Endodermal cell (in vitro differentiated cells): ENCODE data around the gene CADM3. TPM values are rescaled to one million over a fixed set of nuclear protein-coding genes. Genes with fewer than 3 reads are reported as not detected.

Experiments
- DNase-seq: peaks from one replicate; pipeline ENCODE4 v3.0.0-alpha.2; 2017
- H3K27ac ChIP-seq: 2 replicates; pipeline ENCODE4 v1.5.1; 2013; ENCODE audit warnings: mild to moderate bottlenecking, low read depth, low read length, moderate library complexity
- H3K27me3 ChIP-seq: 2 replicates; pipeline ENCODE4 v1.6.1; 2013; ENCODE audit warnings: mild to moderate bottlenecking, low read length, moderate library complexity; ENCODE audit not compliant: insufficient read depth, control insufficient read depth, poor library complexity, severe bottlenecking
- H3K36me3 ChIP-seq: 2 replicates; pipeline ENCODE4 v1.7.0; 2013; ENCODE audit warnings: mild to moderate bottlenecking, low read length, moderate library complexity; ENCODE audit not compliant: control insufficient read depth, insufficient read depth
- H3K4me1 ChIP-seq: one replicate; pipeline ENCODE4 v1.7.0; 2013; ENCODE audit warnings: low read length; ENCODE audit not compliant: control insufficient read depth, insufficient read depth
- H3K4me3 ChIP-seq: 2 replicates; pipeline ENCODE4 v1.5.1; 2013; ENCODE audit warnings: mild to moderate bottlenecking, low read length, moderate library complexity
- H3K9ac ChIP-seq: 2 replicates; pipeline ENCODE4 v1.6.1; 2013; ENCODE audit warnings: mild to moderate bottlenecking, low read length, moderate library complexity; ENCODE audit not compliant: poor library complexity, severe bottlenecking; ENCODE audit errors: extremely low read depth
- H3K9me3 ChIP-seq: 2 replicates; pipeline ENCODE4 v1.6.1; 2013; ENCODE audit warnings: mild to moderate bottlenecking, low read length, moderate library complexity; ENCODE audit not compliant: control insufficient read depth
- H3K27ac Mint-ChIP-seq: 2 replicates; pipeline ENCODE4 v1.8.0; 2020; ENCODE audit warnings: mixed read lengths
- H3K27me3 Mint-ChIP-seq: 2 replicates; pipeline ENCODE4 v1.8.0; 2021; ENCODE audit warnings: mild to moderate bottlenecking, mixed read lengths; ENCODE audit not compliant: insufficient read depth
- H3K36me3 Mint-ChIP-seq: 2 replicates; pipeline ENCODE4 v1.8.0; 2020; ENCODE audit warnings: low read depth, mixed read lengths
- H3K4me1 Mint-ChIP-seq: 2 replicates; pipeline ENCODE4 v1.8.0; 2020; ENCODE audit warnings: mixed read lengths
- H3K4me3 Mint-ChIP-seq: 2 replicates; pipeline ENCODE4 v1.8.0; 2020; ENCODE audit warnings: mild to moderate bottlenecking, moderate library complexity, mixed read lengths
- H3K9me3 Mint-ChIP-seq: 2 replicates; pipeline ENCODE4 v1.8.0; 2020; ENCODE audit warnings: mild to moderate bottlenecking, mixed read lengths
- CTCF ChIP-seq: fragments of 200-600 bp; sonication (generic); conservative IDR thresholded peaks from 2 replicates; pipeline ENCODE4 v1.5.0; 2021; ENCODE audit warnings: antibody characterized with exemption, mild to moderate bottlenecking
- WGBS, 2 experiments: methylation state at CpG; one replicate each; pipeline versions ENCODE4 v1.1.5 to v1.1.7; 2013; ENCODE audit warnings: missing lambda C conversion rate in 2 of 2, mixed read lengths in 1 of 2; ENCODE audit not compliant: insufficient coverage in 1 of 2, insufficient read length in 1 of 2; 5-methylcytosine and 5-hydroxymethylcytosine counted together
- total RNA-seq, 2 donors: library from RNA; stranded (reverse); fragmentation: NEBNext Ultra II Directional in 1 of 2; extraction: Animal tissue kit (Norgen Biotek cat#: 25700) in 1 of 2; gene quantifications; 2 replicates in 1 of 2; 3 replicates in 1 of 2; pipeline ENCODE4 v1.2.1, GENCODE V29; 2021

Gene CADM3
- total RNA-seq, 2 donors from 2014 or later: 2.4 to 4.0 TPM

DNA sequence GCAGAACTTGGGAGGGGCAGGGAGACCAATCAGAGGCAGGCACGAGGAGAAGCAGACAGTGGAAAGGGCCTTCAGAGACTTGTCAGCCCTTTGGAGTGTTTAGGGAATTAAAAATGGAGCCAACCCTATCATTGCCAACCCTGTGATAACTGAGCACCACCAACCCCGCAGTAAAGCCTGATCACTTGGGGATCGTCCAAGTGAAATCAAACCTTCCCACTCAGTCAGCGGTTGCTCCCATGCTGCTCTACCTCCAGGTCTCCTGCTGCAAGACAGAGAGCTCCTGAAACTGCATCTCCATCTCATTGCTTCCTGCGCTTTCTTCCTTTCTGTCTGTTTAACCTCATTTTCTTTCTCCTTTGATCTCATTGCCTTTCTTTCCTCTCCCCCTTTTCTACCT, 28.5 kb downstream of the CADM3 start:
- H3K27ac Mint-ChIP-seq: no peak overlapping the region
- Histone ChIP-seq H3K4me1 (no peaks in the 10 kb centered on the region), H3K9me3 (no peaks in the 10 kb centered on the region), H3K4me3 (no peak overlapping the region), H3K27me3 (no peaks in the 10 kb centered on the region), H3K36me3 (no peaks in the 10 kb centered on the region), H3K9ac (no peak overlapping the region), H3K27ac (no peak overlapping the region)
- no peak for DNase-seq
- WGBS, 2 experiments: 86 to 94% methylated on average over 4 to 5 of the region's 5 CpGs
- no peaks in the 10 kb centered on the region for H3K27me3 Mint-ChIP-seq
- no peaks in the 10 kb centered on the region for H3K9me3 Mint-ChIP-seq
- peaks cover 3% of the 10 kb centered on the region for H3K4me1 Mint-ChIP-seq
- TF ChIP-seq CTCF: no peak
- no peaks in the 10 kb centered on the region for H3K36me3 Mint-ChIP-seq
- H3K4me3 Mint-ChIP-seq: no peak overlapping the region

- Mint-ChIP-seq H3K36me3 (no peaks in the 10 kb centered on the region), H3K27me3 (peaks cover 4% of the 10 kb centered on the region), H3K4me1 (peaks cover 3% of the 10 kb centered on the region), H3K27ac (no peak overlapping the region), H3K4me3 (no peak overlapping the region), H3K9me3 (no peaks in the 10 kb centered on the region)
- TF ChIP-seq CTCF: no peak
- no peak for DNase-seq
- 92 to 100% methylated on average over 5 to 17 of the region's 18 CpGs for WGBS, 2 experiments
- Histone ChIP-seq H3K4me1 (no peaks in the 10 kb centered on the region), H3K36me3 (no peaks in the 10 kb centered on the region), H3K4me3 (no peak overlapping the region), H3K9me3 (no peaks in the 10 kb centered on the region), H3K27me3 (no peaks in the 10 kb centered on the region), H3K27ac (no peak overlapping the region), H3K9ac (no peak overlapping the region)
Observed at GRCh38 chr1:159200769-159201168, 29.4 kb downstream of the CADM3 start.

- Histone ChIP-seq H3K9me3 (no peaks in the 10 kb centered on the region), H3K4me1 (no peaks in the 10 kb centered on the region), H3K4me3 (no peak overlapping the region), H3K9ac (no peak overlapping the region), H3K27ac (no peak overlapping the region), H3K36me3 (no peaks in the 10 kb centered on the region), H3K27me3 (no peaks in the 10 kb centered on the region)
- H3K9me3 Mint-ChIP-seq: no peaks in the 10 kb centered on the region
- no peak for TF ChIP-seq CTCF
- H3K4me3 Mint-ChIP-seq: no peak overlapping the region
- no peak overlapping the region for H3K27ac Mint-ChIP-seq
- H3K27me3 Mint-ChIP-seq: peaks cover 11% of the 10 kb centered on the region
- WGBS, 2 experiments: 60 to 80% methylated on average over 2 to 5 of the region's 5 CpGs
- H3K36me3 Mint-ChIP-seq: no peaks in the 10 kb centered on the region
- DNase-seq: no peak
- peaks cover 3% of the 10 kb centered on the region for H3K4me1 Mint-ChIP-seq
Observed at GRCh38 chr1:159201642-159202041, 30.2 kb downstream of the CADM3 start.
